ENCODE results near the gene NPC1. TPM values are rescaled to one million over a fixed set of nuclear protein-coding genes. Genes with fewer than 3 reads are reported as not detected.
"Not testable (repeated sequence)": the region's sequence is repeated elsewhere in the genome, so short reads cannot be mapped to it uniquely, and the experiment has no call there.

Gene NPC1
- total RNA-seq, 1 donor from 2014 or later = 29.0 TPM

DNA sequence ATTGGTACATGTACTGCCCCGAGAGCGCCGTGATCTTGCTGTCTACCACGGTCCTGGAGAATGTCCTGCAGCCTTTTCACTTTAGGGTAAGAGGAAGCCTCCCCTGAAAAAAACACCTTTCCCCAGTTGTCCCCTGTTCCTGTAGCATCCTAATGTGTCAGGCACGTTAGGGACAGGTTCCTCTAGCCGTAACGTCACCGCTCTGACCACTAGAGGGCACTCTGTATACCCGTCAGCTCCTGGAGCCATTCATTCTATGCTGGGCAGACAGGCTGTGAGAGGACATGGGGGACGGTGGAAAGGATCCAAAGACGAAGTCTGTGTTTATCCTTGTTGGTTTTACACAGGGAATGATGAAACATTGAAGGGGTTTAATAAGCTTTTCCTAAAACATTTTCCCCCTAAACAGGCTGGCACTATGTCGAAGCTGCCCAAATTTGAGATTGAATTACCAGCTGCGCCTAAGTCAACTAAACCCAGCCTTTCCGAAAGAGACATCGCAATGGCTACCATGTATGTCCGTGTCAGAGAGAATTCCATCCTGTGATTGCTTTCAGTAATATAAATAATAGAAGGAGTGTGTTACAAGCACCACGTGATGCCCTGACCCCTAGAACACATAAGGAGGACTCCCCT lies 70.3 kb downstream of the NPC1 start:
- Mint-ChIP-seq H3K36me3 (ENCODE audit: low read depth) (peaks cover 64% of the 10 kb centered on the region), H3K9me3 (no peaks in the 10 kb centered on the region), H3K27me3 (ENCODE audit: low read depth) (no peaks in the 10 kb centered on the region), H3K4me3 (ENCODE audit: low read depth) (no peak overlapping the region), H3K27ac (peak overlapping the region; percentile 62), H3K4me1 (ENCODE audit: low read depth) (peaks cover 13% of the 10 kb centered on the region)
- intact Hi-C loops (cut with micrococcal nuclease) = loop anchor here (1.0 kb wide), 1 partner anchor 71 kb away; no protein-coding TSS in a partner anchor
- DNase-seq (ENCODE audit: low spot score) = peak; percentile 69

DNA sequence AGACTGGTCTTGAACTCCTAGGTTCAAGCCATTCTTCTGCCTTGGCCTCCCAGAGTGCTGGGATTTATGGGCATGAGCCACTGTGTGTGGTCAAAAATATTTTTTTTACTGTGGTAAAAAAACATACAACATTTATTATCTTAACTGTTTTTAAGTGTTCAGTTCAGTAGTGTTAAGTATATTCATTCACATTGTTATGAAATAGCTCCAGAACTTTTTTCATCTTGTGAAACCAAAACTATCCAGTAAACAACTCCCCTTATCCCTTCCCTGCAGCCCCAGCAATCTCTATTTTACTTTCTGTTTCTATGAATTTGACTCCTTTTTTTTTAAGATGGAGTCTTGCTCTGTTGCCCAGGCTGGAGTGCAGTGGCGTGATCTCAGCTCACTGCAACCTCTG lies 73.7 kb downstream of the NPC1 start:
- H3K9me3 Mint-ChIP-seq = no peaks in the 10 kb centered on the region
- H3K27me3 Mint-ChIP-seq (ENCODE audit: low read depth) = no peaks in the 10 kb centered on the region
- no peak overlapping the region for H3K27ac Mint-ChIP-seq
- H3K4me3 Mint-ChIP-seq (ENCODE audit: low read depth) = no peak overlapping the region
- DNase-seq (ENCODE audit: low spot score) = no peak
- intact Hi-C loops (cut with micrococcal nuclease) = loop anchor here (1.0 kb wide), 1 partner anchor 8 kb away; no protein-coding TSS in a partner anchor
- H3K4me1 Mint-ChIP-seq (ENCODE audit: low read depth) = peaks cover 19% of the 10 kb centered on the region
- peaks cover 59% of the 10 kb centered on the region for H3K36me3 Mint-ChIP-seq (ENCODE audit: low read depth)

DNA sequence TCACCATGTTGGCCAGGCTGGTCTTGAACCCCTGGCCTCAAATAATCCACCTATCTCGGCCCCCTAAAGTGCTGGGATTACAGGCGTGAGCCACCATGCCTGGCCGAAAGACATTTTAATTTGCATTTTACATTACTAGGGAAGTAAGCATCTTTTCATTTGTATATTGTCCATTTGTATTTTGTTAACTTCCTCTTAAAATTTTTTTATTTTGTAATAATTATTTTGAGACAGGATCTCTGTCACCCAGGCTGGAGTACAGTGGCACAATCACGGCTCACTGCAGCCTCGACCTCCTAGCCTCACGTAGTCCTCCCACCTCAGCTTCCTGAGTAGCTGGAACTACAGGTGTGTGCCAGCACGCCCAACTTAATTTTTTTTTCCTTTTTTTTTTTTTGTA lies 74.1 kb downstream of the NPC1 start:
- not testable (repeated sequence) for DNase-seq (ENCODE audit: low spot score); H3K4me3 Mint-ChIP-seq (ENCODE audit: low read depth); H3K27ac Mint-ChIP-seq; H3K27me3 Mint-ChIP-seq (ENCODE audit: low read depth); H3K9me3 Mint-ChIP-seq
- Mint-ChIP-seq H3K4me1 (ENCODE audit: low read depth) (peaks cover 22% of the 10 kb centered on the region), H3K36me3 (ENCODE audit: low read depth) (peaks cover 59% of the 10 kb centered on the region)
- intact Hi-C loops (cut with micrococcal nuclease) = loop anchor here (1.0 kb wide), 1 partner anchor 8 kb away; no protein-coding TSS in a partner anchor

DNA sequence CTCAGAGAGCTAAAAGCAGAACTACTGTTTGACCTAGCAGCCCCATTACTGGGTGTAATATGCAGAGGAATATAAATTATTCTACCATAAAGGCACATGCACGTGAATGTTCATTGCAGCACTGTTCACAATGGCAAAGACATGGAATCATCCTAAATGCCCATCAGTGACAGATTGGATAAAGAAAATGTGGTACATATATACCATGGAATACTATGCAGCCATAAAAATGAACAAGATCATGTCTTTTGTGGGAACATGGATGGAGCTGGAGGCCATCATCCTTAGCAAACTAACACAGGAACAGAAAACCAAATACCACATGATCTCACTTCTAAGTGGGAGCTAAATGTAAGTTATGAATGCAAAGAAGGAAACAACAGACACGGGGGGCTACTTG lies 75.4 kb downstream of the NPC1 start:
- H3K27me3 Mint-ChIP-seq (ENCODE audit: low read depth); H3K4me3 Mint-ChIP-seq (ENCODE audit: low read depth); H3K27ac Mint-ChIP-seq; H3K9me3 Mint-ChIP-seq; intact Hi-C loops (cut with micrococcal nuclease); DNase-seq (ENCODE audit: low spot score): not testable (repeated sequence)
- Mint-ChIP-seq H3K4me1 (ENCODE audit: low read depth) (peaks cover 25% of the 10 kb centered on the region), H3K36me3 (ENCODE audit: low read depth) (peaks cover 65% of the 10 kb centered on the region)

DNA sequence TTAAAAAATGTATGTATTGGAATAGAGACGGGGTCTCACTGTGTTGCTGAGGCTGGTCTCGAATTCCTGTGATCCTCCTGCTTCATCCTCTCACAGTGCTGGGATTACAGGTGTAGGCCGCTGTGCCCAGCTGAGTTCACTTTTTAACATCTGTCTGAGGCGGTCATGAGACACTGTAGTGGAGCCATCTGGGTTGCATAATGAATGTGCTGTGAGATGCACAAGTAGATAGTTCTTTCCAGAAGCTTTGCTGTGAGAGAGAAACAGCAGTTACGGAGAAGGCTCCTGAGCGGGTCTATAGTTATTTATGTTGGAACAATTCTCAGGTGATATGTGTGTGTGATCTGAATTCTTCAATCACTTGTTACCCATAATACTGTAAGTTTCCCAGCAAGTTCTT lies 79.9 kb downstream of the NPC1 start:
- intact Hi-C loops (cut with micrococcal nuclease) = no loop called here
- no peaks in the 10 kb centered on the region for H3K27me3 Mint-ChIP-seq (ENCODE audit: low read depth)
- H3K36me3 Mint-ChIP-seq (ENCODE audit: low read depth) = peaks cover 47% of the 10 kb centered on the region
- H3K9me3 Mint-ChIP-seq = no peaks in the 10 kb centered on the region
- DNase-seq (ENCODE audit: low spot score) = no peak
- peaks cover 35% of the 10 kb centered on the region for H3K4me1 Mint-ChIP-seq (ENCODE audit: low read depth)
- no peak overlapping the region for H3K4me3 Mint-ChIP-seq (ENCODE audit: low read depth)
- H3K27ac Mint-ChIP-seq = no peak overlapping the region

DNA sequence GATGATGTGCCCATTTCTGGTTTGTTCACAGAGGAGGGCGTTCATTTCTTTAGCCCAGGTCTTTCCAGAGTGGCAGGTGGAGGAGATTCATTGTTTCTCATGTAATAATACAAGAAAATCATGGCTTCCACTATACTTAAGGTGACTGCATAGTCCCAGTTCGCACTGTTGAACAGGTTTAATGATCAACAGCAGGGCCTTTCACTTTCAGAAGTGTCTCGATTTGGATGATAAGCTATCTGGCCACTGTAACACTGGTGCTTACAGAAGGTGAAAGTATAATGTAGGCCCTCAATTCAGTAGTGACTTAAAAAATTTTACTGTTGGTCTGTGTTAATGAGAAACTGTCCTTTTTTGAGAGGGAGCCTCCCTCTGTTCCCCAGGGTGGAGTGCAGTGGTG lies 81.6 kb downstream of the NPC1 start:
- H3K4me3 Mint-ChIP-seq (ENCODE audit: low read depth) = peak overlapping the region; percentile 95
- peaks cover 33% of the 10 kb centered on the region for H3K36me3 Mint-ChIP-seq (ENCODE audit: low read depth)
- DNase-seq (ENCODE audit: low spot score) = no peak
- peak overlapping the region; percentile 66 for H3K27ac Mint-ChIP-seq
- H3K9me3 Mint-ChIP-seq = no peaks in the 10 kb centered on the region
- intact Hi-C loops (cut with micrococcal nuclease) = loop anchor here (1.0 to 5.0 kb wide), 5 partner anchors 8 to 572 kb away; partner anchors contain the start of genes RBBP8 and TTC39C
- no peaks in the 10 kb centered on the region for H3K27me3 Mint-ChIP-seq (ENCODE audit: low read depth)
- H3K4me1 Mint-ChIP-seq (ENCODE audit: low read depth) = peaks cover 35% of the 10 kb centered on the region

DNA sequence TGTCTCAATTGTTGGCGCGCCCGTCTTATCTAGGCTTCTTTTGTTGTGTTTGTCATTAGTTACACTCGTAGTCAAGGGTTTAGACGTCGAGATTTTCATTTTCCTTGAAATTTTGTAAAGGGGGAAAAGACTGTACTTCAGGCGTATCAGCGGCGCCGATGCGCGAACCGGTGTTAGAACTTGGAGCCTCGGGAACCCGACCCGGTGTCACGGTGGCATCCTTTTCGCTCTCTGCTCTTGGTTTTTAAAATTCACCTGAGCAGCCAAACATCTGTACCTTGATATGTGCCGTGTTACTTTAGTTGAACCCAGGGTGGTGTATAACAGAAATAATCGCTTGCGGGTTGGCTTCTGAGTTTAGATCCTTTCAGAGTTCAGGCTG lies 82.4 kb downstream of the NPC1 start:
- H3K27ac Mint-ChIP-seq = peak overlapping the region; percentile 66
- H3K36me3 Mint-ChIP-seq (ENCODE audit: low read depth) = peaks cover 33% of the 10 kb centered on the region
- H3K4me3 Mint-ChIP-seq (ENCODE audit: low read depth) = peak overlapping the region; percentile 95
- no peaks in the 10 kb centered on the region for H3K9me3 Mint-ChIP-seq
- H3K4me1 Mint-ChIP-seq (ENCODE audit: low read depth) = peaks cover 41% of the 10 kb centered on the region
- no peaks in the 10 kb centered on the region for H3K27me3 Mint-ChIP-seq (ENCODE audit: low read depth)
- no peak for DNase-seq (ENCODE audit: low spot score)
- intact Hi-C loops (cut with micrococcal nuclease) = loop anchor here (1.0 to 5.0 kb wide), 7 partner anchors 8 to 572 kb away; partner anchors contain the start of genes RBBP8, RIOK3 and TTC39C

DNA sequence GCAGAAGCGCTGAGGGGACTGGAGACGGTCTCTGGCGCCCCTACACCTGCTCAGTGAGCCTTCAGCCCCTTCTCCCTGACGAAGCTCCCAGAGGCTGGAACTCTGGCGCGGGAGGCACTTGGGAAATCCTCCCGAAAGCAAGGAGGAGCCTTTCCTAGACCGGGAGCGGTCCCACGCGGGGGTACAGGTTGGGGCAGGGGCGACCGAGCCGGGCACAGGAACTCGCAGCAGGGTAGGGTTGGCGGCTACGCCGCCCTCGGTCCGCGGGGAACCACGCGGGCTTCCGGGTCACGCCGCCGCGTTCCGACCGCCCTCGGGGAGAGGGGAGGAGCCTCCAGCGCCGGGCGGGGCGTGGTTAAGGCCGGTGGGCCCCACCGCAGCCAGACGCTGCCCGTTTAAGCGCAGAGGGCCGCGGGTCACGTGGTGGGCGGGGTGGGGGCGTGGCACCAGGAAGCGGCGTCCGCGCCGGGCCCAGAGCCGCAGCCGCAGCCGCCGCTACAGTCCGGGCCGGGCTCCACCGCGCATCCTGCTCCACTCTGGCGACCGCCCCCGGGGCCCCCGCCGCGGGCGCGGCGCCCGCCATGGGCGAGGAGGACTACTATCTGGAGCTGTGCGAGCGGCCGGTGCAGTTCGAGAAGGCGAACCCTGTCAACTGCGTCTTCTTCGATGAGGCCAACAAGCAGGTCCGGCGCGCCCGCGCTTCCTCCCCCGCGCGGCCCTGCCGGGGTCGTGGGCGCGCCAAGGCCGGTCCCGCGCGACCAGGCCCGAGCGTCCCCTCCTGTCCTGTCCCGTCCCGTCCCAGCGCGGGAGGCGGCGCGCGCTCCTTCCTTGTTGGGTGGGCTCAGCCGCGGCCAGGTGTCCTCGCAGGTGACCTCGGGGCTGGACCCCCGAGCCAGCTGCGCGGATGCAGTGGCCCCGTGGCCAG lies 83.0 kb downstream of the NPC1 start, which contains the start of gene RMC1:
Gene RMC1, plus strand, starts transcription at position 474 of the 925 bp plus-strand sequence. Its CDS starts 108 bp downstream, at position 582.
- intact Hi-C loops (cut with micrococcal nuclease) = loop anchor here (1.0 to 5.0 kb wide), 6 partner anchors 15 to 571 kb away; partner anchors contain the start of genes RBBP8, RIOK3 and TTC39C
- Mint-ChIP-seq H3K4me1 (ENCODE audit: low read depth) (peaks cover 44% of the 10 kb centered on the region), H3K27ac (peak within 1 kb of the TSS; percentile 85), H3K36me3 (ENCODE audit: low read depth) (peaks cover 27% of the 10 kb centered on the region), H3K4me3 (ENCODE audit: low read depth) (peak within 1 kb of the TSS; percentile 95), H3K27me3 (ENCODE audit: low read depth) (no peaks in the 10 kb centered on the region), H3K9me3 (no peaks in the 10 kb centered on the region)
- DNase-seq (ENCODE audit: low spot score) = peak; percentile 96

DNA sequence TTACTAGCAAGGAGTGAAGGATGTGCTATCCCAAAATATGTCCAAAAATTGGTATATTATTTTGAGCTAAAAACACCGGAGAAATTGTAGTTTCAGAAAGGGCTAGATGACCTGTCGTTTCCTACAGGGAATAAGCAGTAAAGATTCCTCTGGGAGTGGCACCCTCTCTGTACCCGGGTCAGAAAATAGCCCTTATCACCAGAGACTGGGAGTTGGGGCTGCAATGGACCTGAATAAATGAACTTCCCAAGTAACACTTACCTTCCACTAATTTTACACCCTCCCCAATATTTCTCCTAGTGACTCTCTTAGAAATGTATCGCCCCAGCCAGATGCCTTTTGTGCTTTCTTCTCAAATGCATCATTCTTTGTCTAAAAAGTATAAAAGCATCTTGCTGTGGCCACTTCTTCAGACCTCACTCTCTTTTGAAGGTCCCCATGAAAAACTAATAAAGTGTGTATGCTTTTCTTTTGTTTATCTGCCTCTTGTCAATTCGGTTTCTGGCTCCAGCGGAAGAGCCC lies 83.7 kb downstream of the NPC1 start:
- peaks cover 40% of the 10 kb centered on the region for H3K4me1 Mint-ChIP-seq (ENCODE audit: low read depth)
- no peaks in the 10 kb centered on the region for H3K27me3 Mint-ChIP-seq (ENCODE audit: low read depth)

DNA sequence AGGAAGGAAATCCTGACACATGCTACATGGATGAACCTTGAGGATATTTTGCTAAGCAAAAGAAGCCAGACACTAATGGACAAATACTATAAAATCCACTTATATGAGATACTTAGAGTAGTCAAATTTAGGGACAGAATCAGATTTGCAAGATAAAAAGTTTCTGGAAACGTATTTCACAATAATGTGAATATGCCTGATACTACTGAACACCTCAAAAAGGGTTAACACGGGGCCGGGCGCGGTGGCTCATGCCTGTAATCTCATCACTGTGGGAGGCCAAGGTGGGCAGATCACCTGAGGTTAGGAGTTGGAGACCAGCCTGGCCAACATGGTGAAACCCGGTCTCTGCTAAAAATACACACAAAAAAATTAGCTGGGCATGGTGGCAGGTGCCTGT lies 84.7 kb downstream of the NPC1 start:
- intact Hi-C loops (cut with micrococcal nuclease) = loop anchor here (5.0 kb wide), 4 partner anchors 326 to 569 kb away; partner anchors contain the start of genes RBBP8 and TTC39C
- Mint-ChIP-seq H3K4me3 (ENCODE audit: low read depth) (peak overlapping the region; percentile 17), H3K9me3 (no peaks in the 10 kb centered on the region), H3K27ac (no peak overlapping the region), H3K27me3 (ENCODE audit: low read depth) (no peaks in the 10 kb centered on the region), H3K36me3 (ENCODE audit: low read depth) (peaks cover 10% of the 10 kb centered on the region), H3K4me1 (ENCODE audit: low read depth) (peaks cover 34% of the 10 kb centered on the region)
- DNase-seq (ENCODE audit: low spot score) = no peak

More for the DNA sequence above, 83.7 kb downstream of the NPC1 start:
- Mint-ChIP-seq H3K4me3 (ENCODE audit: low read depth) (peak overlapping the region; percentile 82), H3K36me3 (ENCODE audit: low read depth) (peaks cover 20% of the 10 kb centered on the region), H3K27ac (peak overlapping the region; percentile 85), H3K9me3 (no peaks in the 10 kb centered on the region)
- no peak for DNase-seq (ENCODE audit: low spot score)
- intact Hi-C loops (cut with micrococcal nuclease) = loop anchor here (1.0 to 5.0 kb wide), 6 partner anchors 14 to 570 kb away; partner anchors contain the start of genes RBBP8, RIOK3 and TTC39C

DNA sequence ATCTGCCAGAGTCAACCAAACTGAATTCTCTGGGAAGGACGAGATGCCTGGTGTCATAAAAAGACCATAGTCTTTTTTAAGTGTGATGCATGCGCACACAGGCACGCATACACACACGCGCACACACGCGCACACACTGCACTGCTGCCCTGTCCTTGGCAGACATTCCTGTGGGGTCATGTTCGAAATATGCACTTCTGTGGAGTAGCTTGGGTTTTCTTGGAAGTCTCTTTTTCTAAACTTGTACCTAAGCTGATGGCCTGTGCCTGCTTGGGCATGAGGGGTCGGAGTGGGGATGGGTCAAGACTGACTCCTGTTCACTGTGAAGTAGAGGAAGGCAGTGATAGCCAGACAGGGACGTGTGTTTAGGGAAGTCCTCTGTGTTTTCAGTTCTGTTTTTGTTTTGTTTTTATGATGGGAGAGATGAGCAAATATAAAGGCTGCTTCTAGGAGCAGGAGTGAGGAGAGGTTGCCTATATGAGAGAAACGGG lies 87.0 kb downstream of the NPC1 start:
- DNase-seq (ENCODE audit: low spot score) = no peak
- Mint-ChIP-seq H3K9me3 (no peaks in the 10 kb centered on the region), H3K4me1 (ENCODE audit: low read depth) (peaks cover 29% of the 10 kb centered on the region), H3K4me3 (ENCODE audit: low read depth) (no peak overlapping the region), H3K27ac (no peak overlapping the region), H3K27me3 (ENCODE audit: low read depth) (no peaks in the 10 kb centered on the region), H3K36me3 (ENCODE audit: low read depth) (no peaks in the 10 kb centered on the region)
- intact Hi-C loops (cut with micrococcal nuclease) = loop anchor here (1.0 kb wide), 3 partner anchors 87 to 313 kb away; partner anchors contain the start of gene NPC1

DNA sequence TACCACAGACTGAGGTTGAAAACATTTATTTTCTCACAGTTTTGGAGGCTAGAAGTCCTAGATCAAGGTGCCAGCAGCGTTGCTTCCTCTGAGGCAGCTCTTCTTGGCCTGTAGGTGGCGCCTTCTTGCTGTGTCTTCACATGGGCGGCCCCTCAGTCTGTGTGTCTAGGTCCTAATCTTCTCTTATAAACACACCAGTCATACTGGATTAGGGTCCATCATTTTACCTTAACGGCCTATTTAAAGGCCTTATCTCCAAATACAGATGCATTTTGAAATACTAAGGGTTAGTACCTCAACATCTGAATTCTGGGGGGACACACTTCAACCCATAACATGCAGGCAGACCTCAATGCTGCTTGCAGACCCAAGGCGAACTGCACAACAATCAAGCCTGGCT lies 87.4 kb downstream of the NPC1 start:
- intact Hi-C loops (cut with micrococcal nuclease) = loop anchor here (1.0 kb wide), 3 partner anchors 87 to 313 kb away; partner anchors contain the start of gene NPC1
- no peak overlapping the region for H3K27ac Mint-ChIP-seq
- DNase-seq (ENCODE audit: low spot score) = peak; percentile 63
- H3K4me1 Mint-ChIP-seq (ENCODE audit: low read depth) = peaks cover 26% of the 10 kb centered on the region
- no peaks in the 10 kb centered on the region for H3K9me3 Mint-ChIP-seq
- H3K36me3 Mint-ChIP-seq (ENCODE audit: low read depth) = no peaks in the 10 kb centered on the region
- no peak overlapping the region for H3K4me3 Mint-ChIP-seq (ENCODE audit: low read depth)
- H3K27me3 Mint-ChIP-seq (ENCODE audit: low read depth) = no peaks in the 10 kb centered on the region

All from activated T-helper 2 cell treated with anti-CD3 and anti-CD28 coated beads, Interferon-gamma antibody, Interleukin-2, Interleukin-4, amounts not matched to agents 10 μg/mL and 5 μg/mL and 100 μg/mL, durations not matched to agents 14 hours and 24 hours and 36 hours (primary cell).